NCI-H2029 (cell line): Measurements from ENCODE around the gene KRT23.
"Not testable (repeated sequence)": the region's sequence is repeated elsewhere in the genome, so short reads cannot be mapped to it uniquely, and the experiment has no call there.

Source experiments
- DNase-seq: peaks from one replicate; lab custom pipeline; 2025; lab: John Stamatoyannopoulos, UW

KRT23 gene

DNA sequence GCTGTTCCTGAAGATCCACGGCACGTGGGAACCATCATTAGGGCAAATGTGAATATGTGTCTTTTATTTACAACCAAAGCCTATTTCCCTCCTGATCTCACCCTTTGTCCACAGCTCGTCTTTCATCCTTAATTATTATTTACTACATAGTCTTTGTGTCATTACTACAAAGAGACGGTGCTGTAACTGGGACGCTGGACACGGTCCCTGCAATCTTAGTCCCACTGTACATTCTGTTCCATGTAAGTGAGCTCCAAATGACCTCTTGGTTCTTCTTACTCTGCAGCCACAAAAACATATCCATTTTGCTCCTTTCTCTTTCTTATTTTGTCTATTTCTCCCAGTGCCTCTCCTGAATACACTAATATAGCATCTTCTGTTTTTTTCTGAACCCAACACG, 12.7 kb upstream of the KRT23 start:
- DNase-seq = no peak

DNA sequence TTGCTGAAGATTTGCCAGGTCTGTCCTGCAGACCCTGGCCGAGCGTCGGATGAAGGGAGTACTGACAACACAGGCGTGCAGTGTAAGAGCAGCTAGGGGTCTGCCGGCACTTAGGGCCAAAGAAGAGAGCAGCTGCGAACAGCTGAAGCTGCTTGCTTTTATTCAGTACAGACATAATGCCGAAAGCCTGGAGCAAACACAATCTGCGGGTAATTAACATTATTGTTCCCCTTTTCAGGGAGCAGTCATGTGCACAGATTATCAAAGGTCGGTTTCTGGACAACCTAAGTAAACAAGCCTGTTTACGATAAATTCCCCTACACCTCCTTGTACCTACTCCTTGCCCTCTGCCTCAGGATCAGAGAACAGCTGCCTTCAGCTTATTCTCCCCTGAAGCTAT, 12.0 kb upstream of the KRT23 start:
- no peak for DNase-seq

DNA sequence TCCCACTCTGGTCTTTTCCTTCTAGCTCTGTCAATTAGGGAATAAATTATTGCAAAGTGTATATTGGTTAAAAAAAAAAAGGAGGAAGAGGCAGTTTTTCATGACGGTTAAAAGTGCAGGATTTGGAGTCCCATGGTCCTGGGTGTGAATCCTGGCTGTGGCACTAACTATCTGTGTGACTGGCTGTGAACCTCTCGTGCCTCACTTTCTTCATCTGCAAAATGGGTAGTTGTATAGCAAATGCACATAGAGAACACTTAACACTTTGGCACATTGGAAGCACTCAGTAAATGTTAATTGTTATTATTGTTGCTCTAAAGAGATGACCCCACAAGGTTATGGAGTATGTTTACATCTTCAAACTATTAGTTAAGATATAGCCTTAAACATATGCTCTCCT, 10.5 kb upstream of the KRT23 start:
- DNase-seq = no peak

DNA sequence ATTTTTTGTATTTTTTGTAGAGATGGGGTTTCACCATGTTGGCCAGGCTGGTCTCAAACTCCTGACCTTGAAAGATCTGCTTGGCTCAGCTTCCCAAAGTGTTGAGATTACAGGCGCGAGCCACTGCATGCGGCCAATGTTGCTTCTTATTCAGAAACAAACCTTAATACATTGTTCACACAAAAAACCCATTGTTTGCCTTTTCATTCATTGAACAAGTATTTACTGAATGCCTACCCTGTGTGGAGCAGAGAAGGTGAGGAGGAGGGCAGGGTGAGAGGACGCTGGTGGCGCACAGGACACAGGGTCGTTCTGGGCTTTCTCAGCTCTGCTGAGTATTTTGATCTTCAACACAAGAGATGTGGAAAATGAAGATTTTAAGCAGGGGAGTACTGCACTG, 8.0 kb upstream of the KRT23 start:
- DNase-seq = no peak

DNA sequence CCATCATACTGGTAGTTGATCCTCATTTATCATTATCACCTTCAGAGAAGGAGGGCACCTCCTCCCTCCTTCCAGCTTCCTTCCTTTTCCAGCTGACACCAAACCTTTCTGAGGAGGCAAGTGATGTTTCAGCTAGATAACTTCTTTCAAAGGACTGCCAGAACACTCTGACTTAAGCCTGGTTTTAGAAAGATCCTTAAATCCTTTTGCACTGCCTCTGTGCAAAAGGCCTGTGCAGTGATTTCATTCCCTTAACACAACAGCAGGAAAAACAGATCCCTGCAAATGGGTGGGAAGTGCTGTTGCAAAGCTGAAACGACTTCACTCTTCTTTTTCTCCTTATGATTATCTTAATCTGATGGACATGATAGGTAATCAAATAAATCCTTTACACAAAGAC, 7.1 kb upstream of the KRT23 start:
- no peak for DNase-seq

DNA sequence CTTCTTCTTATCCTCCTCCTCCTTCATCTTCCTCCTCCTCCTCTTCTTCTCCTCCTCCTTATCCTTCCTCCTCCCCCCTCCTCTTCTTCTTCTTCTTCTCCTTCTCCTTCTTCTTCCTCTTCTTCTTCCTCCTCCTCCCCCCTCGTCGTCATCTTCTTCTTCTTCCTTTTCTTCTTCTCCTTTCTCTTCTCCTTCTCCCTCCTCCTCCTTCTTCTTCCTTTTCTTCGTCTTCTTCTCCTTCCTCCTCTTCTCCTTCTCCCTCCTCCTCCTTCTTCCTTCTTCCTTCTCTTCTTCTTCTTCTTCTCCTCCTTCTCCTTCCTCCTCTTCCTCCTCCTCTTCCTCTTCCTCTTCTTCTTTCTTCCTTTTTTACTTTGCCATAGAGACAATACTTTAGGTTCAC, 5.1 kb upstream of the KRT23 start:
- no peak for DNase-seq

DNA sequence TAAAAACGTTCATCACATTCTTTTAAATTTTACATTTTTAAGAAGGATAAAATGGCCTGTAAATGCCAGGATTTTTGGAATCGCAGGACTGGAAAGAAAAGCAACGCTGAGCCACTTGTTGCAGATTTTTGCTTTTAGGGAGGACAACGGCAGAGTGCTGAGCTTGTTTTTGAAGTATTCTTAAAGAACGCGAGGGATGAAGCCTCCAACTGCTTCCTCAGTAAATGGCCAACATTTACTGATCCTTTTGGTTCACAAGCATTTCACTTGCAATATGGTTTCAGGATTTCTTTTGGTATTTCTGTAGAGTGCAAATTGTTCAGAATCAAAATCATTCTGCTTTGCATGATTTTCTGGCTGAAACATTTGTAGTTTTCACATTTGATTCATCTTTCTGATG, 2.8 kb upstream of the KRT23 start:
- no peak for DNase-seq

DNA sequence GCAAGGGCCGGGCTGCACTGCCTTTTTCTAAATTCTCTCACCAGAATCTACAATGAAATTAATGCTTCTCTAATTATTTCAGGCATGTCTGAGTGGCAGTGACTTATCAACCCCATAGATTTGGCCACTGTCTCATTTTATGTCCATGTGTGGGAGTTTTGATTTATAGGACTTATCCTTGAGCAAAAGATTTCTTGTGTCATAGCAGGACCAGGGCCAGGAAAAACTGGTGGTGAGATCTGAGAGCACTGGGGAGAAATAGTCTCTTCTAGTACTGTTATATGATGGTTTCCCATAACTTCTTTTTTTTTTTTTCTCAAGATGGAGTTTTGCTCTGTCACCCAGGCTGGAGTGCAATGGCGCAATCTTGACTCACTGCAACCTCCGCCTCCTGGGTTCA, 1.5 kb upstream of the KRT23 start:
- no peak for DNase-seq

DNA sequence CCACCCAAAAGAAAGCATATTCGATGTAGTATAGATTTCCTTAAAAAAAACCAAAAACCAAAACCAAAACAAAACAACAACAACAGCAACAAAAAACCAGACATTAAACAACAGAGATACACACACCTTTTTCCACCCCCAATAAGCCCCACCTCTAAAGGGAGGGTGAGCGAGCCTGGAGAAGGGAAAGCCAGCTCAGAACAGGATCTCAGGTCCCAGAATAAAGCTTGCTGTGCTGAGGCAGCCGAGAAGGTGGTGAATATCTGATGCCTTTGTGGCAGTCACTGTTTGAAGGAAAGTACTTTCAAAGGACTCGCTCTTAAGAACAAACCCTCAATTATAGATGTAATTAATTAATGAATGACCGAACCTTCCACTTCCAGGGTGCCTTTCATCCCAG, 470 bp downstream of the KRT23 start:
- no peak for DNase-seq

DNA sequence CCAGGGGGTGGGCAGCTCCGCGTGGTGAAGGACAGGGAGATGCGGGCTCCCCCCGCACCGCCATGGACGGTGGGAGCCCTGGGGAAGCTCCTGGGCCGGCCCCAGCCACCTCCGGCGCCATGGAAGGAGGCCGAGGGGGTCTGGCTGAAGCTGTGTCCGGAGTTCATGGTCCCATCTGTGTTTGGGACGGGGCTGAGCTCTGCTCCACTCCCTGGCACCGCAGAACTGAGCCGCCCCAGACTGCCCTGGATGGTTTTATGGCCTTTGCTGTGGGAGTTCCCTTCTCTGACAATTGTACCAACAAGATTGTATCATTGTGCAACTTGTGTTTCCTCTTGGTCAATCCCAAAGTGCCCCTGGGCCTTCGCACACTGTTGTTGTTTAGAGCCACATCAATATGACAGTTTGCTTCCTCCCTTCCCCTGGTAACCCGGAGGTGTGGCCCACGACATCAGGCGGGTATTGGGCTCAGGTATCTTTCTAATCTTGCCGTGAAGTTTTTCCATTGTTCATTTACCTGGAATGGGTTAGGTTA, 942 bp downstream of the KRT23 start:
- no peak for DNase-seq

DNA sequence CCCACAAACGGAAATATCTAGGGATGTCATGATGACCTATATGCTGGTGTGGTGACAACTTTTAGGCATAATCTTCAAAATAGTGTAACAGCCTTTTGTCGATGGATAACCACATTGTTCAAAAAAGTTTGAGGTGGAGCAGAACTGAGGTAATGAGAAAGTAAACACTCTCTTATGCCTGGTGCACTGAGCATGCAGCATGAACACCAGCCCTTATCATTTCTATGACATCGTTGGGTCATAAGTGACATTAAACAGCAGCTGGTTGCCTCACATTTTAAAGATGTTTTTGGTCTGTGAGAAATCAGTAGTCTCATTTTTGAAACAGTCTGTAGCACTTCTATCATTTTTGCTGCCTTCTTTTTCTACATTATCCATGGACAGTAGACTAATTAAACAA, 1.8 kb downstream of the KRT23 start:
- DNase-seq = no peak

DNA sequence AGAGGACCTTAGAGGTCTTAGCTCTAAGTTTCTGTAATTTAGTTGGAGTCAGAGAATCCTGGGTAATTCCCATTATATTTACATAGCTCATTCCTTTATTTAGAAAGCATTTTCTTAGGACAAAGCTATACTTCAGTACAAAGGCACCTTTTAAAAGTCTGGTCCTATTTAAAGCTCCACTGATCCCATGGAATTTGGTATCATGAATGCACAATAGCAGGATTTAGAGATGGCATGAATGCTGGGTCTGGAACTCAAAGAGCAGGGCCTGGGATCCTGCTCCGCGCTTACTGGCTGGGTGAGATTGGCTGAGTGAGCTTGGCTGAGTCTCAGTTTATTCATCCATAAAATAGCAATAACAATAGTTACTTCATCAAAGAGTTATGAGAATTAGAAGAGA, 4.8 kb downstream of the KRT23 start:
- DNase-seq = no peak

DNA sequence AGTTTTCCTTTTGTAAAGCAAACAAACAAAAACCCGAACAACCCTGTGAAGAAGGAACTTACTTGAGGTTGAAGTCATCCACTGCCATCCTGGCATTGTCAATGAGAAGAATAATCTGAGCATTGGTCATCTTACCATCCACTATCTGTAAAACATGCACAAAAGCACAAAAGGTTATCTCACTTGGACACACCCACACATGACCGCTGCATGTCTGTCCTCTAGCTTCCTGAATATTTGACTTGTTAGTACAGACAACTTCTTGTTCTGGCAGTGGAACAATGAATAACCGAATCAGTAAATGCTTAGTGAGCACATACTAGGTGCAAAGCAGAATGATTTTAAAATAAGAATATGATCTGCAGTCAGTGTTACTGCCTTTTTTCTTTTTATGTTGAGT, 6.1 kb downstream of the KRT23 start:
- DNase-seq = no peak

DNA sequence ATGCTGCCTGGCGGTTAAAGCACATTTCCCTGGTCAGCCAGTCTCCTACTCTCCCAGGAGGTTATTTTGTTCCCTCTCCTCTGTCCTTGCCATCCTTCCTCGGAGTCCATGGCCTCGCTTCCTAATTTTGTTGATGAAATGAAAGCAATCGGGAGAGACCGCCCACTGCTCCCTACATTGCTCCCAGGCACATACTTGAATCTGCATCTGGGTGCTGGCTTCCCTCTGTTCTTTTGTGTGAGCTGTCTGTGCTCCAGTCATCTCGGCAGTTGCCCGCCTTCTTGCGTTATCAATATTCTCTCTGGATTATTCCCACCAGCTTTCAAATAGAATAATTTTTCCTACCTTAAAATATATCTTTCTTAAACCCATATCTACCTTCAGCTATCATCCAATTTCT, 11.1 kb downstream of the KRT23 start:
- no peak for DNase-seq

DNA sequence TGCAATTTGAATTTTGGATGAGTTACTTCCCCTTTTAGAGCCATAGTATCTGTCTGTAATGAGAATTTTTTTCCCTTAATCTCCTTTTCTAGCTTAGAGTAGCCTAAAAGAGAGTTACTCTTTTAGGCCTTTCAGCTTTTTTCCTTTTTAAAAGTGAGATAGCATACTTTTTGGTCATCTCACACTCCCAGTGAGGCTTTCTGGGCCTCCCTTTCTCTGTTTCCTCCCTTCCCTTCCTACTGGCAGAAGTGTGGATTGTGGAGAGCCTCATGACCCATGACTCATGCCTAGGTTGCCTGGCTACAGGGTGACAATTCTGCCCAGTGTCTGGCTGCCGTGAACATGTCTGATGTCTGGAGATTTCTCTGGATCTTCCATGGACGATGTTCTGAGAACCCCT, 15.2 kb downstream of the KRT23 start:
- DNase-seq = peak; percentile 11

DNA sequence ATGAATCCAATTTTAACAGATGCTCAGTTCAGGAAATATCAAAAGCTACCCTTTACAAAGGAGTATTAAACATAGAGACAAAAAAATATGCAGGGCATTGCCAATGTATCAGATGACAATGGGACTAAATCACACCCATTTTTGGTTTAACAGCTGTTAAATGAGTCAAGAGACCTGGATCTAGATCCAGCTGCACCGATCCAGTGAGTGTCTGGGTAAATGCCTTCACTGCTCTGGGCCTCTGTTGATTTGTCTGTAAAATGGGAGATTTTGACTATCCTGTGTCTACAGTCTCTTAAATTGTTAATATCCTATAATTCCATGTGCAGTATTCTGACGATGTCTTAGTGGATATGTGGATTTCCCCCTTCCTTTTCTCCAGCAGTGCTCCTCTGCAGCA, 16.4 kb downstream of the KRT23 start:
- DNase-seq = no peak

DNA sequence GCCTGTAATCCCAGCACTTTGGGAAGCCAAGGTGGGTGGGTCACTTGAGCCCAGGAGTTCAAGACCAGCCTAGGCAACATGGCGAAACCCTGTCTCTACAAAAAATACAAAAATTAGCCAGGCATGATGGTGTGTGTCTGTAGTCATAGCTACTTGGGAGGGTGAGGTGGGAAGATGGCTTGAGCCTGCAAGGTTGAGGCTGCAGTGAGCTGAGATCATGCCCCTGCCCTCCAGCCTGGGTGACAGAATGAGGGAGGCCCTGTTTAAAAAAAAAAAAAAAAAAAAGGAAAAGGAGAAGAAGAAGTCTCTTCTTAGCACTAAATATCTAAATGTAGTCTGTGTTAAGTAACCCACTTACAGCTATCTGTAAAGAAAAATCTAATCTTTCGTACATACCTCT, 20.3 kb downstream of the KRT23 start:
- DNase-seq = not testable (repeated sequence)

DNA sequence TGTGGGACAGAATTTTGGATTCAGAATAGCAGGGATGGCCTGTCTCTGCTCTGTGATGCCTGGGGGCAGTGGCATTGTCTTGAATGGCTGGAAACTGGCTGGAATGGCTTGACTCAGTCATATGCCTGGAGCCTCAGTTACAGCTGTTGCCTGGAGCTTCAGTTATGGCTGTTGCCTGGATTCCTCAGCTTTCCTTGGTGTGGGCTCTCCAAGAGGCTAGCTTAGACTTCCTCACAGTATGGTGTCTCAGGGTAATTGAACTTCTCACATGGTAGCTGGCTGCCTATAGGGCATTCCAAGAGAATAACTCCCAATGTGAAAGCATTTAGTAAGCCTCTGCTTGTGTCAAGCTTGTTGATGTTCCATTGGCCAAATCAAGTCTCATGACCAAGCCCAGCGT, 21.1 kb downstream of the KRT23 start:
- no peak for DNase-seq

DNA sequence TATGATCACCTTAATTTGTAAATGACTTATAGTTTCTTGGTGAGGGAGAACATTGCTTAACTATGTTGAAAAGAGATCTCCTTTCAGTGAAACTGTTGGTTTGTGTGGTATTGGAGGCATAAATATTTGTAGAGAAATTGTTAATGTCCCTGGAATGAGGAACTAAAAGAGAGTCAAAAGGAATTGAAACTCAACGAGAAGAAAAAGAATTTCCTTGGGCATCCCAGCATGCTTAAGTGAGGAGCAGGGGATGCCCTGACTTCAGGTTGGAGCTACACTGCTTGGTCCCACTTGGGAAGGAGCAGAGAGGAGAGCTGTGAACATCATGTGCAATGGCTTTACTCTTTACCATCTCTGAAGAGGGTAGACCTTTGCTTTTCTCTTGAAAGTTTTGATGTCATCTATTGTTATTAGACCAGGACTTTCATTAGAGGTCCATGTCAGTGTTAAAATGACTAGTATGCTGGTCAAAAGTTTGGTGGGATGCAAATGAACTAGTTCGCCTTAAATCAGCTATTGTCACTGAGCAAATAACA, 21.7 kb downstream of the KRT23 start:
- DNase-seq = no peak

DNA sequence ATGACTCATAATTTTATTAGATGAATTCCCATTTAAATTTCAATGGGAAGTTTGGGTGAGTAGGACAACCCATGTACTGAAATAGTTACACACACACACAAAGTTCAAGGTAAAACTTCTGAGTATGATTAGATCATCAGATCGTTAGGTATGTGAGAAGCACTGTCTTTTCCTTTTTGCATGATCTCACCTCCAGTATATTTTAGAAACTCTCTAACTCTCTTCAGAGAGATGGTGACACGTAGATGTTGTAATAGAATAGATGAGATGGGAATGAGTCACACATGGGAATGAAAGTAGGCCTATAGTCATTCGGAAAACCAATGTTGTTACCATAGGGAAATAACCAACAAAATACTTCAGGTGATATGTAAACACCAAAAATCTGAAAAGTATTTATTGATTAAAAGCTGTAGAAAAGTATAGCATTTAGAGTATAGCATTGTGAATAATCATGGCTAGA, 22.2 kb downstream of the KRT23 start:
- DNase-seq = no peak

DNA sequence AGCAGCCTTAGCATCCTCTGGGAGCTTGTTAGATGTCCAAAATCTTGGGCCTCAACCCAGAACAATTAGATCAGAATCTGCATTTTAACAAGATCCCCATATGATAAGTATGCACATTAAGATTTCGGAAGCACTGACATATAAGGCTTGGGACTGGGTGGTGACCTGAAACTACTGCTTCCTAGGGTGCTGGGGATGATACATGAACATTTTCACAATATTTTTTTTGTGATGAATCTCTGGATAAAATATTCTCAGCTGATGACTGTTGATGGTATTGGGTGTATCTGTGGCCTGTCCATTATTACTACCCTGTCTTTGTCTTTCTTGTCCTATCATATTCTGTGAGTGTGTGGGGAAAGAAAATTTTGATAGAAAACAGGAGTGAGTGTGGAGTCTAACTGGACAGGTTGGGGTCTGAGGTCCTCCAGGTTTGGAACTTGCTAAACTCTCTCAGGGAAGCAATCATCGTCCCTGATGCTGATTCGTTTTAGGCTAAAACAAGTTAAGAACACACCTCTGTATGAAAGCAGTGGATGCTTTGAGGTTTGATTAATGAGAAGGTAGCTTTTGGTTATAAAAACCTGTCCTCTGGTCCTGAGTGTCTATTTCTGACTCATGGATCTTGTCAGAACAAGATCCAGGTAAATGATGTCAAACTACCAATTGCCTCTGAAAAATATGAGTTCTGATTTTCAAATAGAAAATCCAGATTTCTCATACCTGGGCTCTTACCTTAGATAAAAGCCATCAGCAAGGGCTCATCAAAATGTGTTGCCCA, 23.2 kb downstream of the KRT23 start:
- no peak for DNase-seq

DNA sequence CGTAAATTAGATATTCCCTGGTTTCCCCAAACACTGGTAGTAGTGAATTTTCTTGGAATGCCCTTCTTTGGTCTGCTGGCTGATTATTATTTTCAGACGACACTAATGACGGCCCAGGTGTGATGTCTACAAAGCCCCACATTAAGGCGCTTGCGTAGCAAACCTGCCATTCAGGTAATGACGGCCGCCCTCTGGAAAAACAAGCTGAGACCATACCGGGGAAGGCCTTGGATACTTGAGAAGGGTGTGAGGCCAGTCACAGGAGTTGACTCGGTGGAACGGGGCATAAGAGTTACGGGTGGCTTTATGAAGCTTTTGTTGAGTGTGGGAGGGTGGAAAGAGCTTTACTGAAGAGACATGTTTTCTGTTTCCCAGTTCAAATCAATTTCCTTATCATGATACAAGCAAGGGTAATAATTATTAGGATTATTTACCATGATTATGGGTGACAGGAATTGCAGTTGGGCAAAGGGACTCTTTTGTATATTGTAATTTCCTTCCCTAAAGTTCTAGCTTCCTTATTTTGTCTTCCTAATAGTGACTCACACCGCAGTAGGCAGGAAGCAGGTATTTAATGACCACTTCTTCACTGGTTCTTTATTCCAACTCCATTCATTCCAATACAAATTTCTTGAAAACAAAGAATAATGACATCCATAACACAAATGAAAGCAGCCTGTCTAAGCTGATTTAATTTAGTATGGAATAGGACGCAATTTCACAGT, 24.8 kb downstream of the KRT23 start:
- no peak for DNase-seq

DNA sequence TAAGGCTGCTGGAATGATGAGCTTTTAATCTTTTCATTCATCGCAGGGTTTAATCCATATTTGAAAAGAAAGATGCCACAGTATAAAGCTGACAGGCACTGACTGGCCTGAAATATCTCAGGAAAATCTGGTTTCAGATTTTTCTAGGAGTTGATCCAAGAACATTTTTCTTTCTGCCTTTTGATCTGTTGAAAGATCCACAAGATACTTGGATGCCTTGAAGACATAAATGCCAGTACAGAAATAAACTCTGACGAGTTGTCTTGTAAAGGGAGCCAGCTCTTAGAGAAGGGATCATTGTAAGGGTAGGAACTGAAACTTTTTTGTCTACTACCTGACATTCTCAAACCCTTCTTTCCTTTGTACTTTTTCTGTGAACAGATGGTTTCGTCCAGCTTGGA, 27.0 kb downstream of the KRT23 start:
- no peak for DNase-seq
